Smooth muscle cell of the brain vasculature (primary cell): ENCODE measurements around the gene LRRTM3.

Experiments used
- DNase-seq: peaks from one replicate; pipeline ENCODE4 v3.0.0-alpha.2; 2012; ENCODE audit warnings: low read depth, low spot score

Gene LRRTM3

GRCh38 chr10:66934711-66935110, 8.9 kb downstream of the LRRTM3 start:
- no peak for DNase-seq

GRCh38 chr10:66940965-66941364, 15.1 kb downstream of the LRRTM3 start:
- no peak for DNase-seq

- no peak for DNase-seq
Measured at GRCh38 chr10:66941491-66941890, 15.7 kb downstream of the LRRTM3 start.

- DNase-seq: no peak
Measured at GRCh38 chr10:66942407-66942806, 16.6 kb downstream of the LRRTM3 start.

- DNase-seq: no peak
Measured at GRCh38 chr10:66943590-66943989, 17.8 kb downstream of the LRRTM3 start.

GRCh38 chr10:66951896-66952295, 26.1 kb downstream of the LRRTM3 start:
- DNase-seq: no peak

GRCh38 chr10:66958466-66958865, 32.6 kb downstream of the LRRTM3 start:
- no peak for DNase-seq

- no peak for DNase-seq
Measured at GRCh38 chr10:66964946-66965345, 39.1 kb downstream of the LRRTM3 start.

GRCh38 chr10:66980246-66980815, 54.5 kb downstream of the LRRTM3 start:
- no peak for DNase-seq

- DNase-seq: no peak
Measured at GRCh38 chr10:66981361-66982052, 55.7 kb downstream of the LRRTM3 start.

- no peak for DNase-seq
Measured at GRCh38 chr10:66982053-66982420, 56.2 kb downstream of the LRRTM3 start.

- no peak for DNase-seq
Measured at GRCh38 chr10:66982792-66983474, 57.1 kb downstream of the LRRTM3 start.

- DNase-seq: no peak
Measured at GRCh38 chr10:66983475-66983818, 57.6 kb downstream of the LRRTM3 start.

- DNase-seq: no peak
Measured at GRCh38 chr10:66990143-66990830, 64.5 kb downstream of the LRRTM3 start.

- no peak for DNase-seq
Measured at GRCh38 chr10:66996996-66997395, 71.2 kb downstream of the LRRTM3 start.

GRCh38 chr10:66999762-67000545, 74.1 kb downstream of the LRRTM3 start:
- no peak for DNase-seq

- DNase-seq: no peak
Measured at GRCh38 chr10:67004690-67005089, 78.9 kb downstream of the LRRTM3 start.

- DNase-seq: no peak
Measured at GRCh38 chr10:67005981-67006380, 80.1 kb downstream of the LRRTM3 start.

- DNase-seq: no peak
Measured at GRCh38 chr10:67011480-67011879, 85.6 kb downstream of the LRRTM3 start.

GRCh38 chr10:67011981-67012380, 86.1 kb downstream of the LRRTM3 start:
- no peak for DNase-seq

- DNase-seq: no peak
Measured at GRCh38 chr10:67015225-67015624, 89.4 kb downstream of the LRRTM3 start.

GRCh38 chr10:67017218-67017617, 91.4 kb downstream of the LRRTM3 start:
- DNase-seq: no peak
